Activated CD8-positive, alpha-beta T cell treated with anti-CD3 and anti-CD28 coated beads, Interleukin-2, amount 10 ng/mL, durations not matched to agents 7 days and 5 days (primary cell): ENCODE data around the gene CCNI2. TPM values are rescaled to one million over a fixed set of nuclear protein-coding genes. Genes with fewer than 3 reads are reported as not detected.

Experiments used
- total RNA-seq, 2 experiments: library from RNA; stranded (reverse); gene quantifications; one replicate each; pipeline ENCODE4 v1.2.3, GENCODE V29; 2021

Gene CCNI2
- total RNA-seq, 2 experiments from 2014 or later: 8.3 to 9.5 TPM

Other genes starting within 250 kb of the CCNI2 start
- gene IL5, start 203.9 kb upstream of the CCNI2 start, total RNA-seq: under 1 TPM in 1 of 2 experiments, not detected in 1; 0.71 TPM
- gene RAD50, start 190.4 kb upstream of the CCNI2 start, total RNA-seq: 10 to 100 TPM; 30.4 to 34.5 TPM
- 1 to 10 TPM; 1.4 to 1.6 TPM for gene IL13, start 89.3 kb upstream of the CCNI2 start, total RNA-seq
- not detected for gene IL4, start 73.4 kb upstream of the CCNI2 start, total RNA-seq
- gene KIF3A, start 9.9 kb upstream of the CCNI2 start, total RNA-seq: 10 to 100 TPM; 14.0 to 15.7 TPM
- gene SEPTIN8, start 29.8 kb downstream of the CCNI2 start, total RNA-seq: 10 to 100 TPM; 35.1 to 35.3 TPM
- gene SOWAHA, start 65.9 kb downstream of the CCNI2 start, total RNA-seq: not detected
- 1 to 10 TPM; 2.9 to 3.3 TPM for gene SHROOM1, start 83.2 kb downstream of the CCNI2 start, total RNA-seq
- gene GDF9, start 119.0 kb downstream of the CCNI2 start, total RNA-seq: under 1 TPM; 0.52 to 0.92 TPM
- 100 to 1,000 TPM; 381 to 396 TPM for gene UQCRQ, start 119.2 kb downstream of the CCNI2 start, total RNA-seq
- gene LEAP2, start 126.2 kb downstream of the CCNI2 start, total RNA-seq: 1 to 10 TPM; 3.4 to 3.7 TPM
- 10 to 100 TPM; 27.2 to 30.3 TPM for gene AFF4, start 216.2 kb downstream of the CCNI2 start, total RNA-seq